Stomach (tissue), 9 donors: ENCODE data around the gene XYLB. TPM values are rescaled to one million over a fixed set of nuclear protein-coding genes. Genes with fewer than 3 reads are reported as not detected.

ENCODE experiments used
- DNase-seq, 2 donors: peaks; one replicate each; pipeline versions ENCODE4 v3.0.0 to v3.0.0-alpha.2; 2013 to 2019
- H3K27ac ChIP-seq, 5 donors: fragments of 200-600 bp in 4 of 5; sonication (generic) in 4 of 5; one replicate each; pipeline ENCODE4 v1.5.1; 2013 to 2019; ENCODE audit warnings: mild to moderate bottlenecking in 1 of 5, moderate library complexity in 1 of 5
- H3K27me3 ChIP-seq, 3 donors: fragments of 200-600 bp; sonication (generic); one replicate each; pipeline ENCODE4 v1.5.1; 2017 to 2019; ENCODE audit warnings: mixed run types in 1 of 3
- H3K36me3 ChIP-seq, 4 donors: fragments of 200-600 bp; sonication (generic); 1 replicate in 3 of 4; 2 replicates in 1 of 4; pipeline ENCODE4 v1.5.1; 2016 to 2019
- H3K4me1 ChIP-seq, 4 donors: fragments of 200-600 bp; sonication (generic); one replicate each; pipeline ENCODE4 v1.5.1; 2016 to 2019
- H3K4me3 ChIP-seq, 4 donors: fragments of 200-600 bp; sonication (generic) in 3 of 4; one replicate each; pipeline ENCODE4 v1.5.1; 2016 to 2019; ENCODE audit warnings: mild to moderate bottlenecking in 1 of 4
- H3K9me3 ChIP-seq, 4 donors: fragments of 200-600 bp; sonication (generic); one replicate each; pipeline ENCODE4 v1.5.1; 2016 to 2019
- EP300 ChIP-seq: sonication (generic); formaldehyde crosslinking; IDR thresholded peaks from one replicate; pipeline ENCODE4 v1.6.1; 2017; ENCODE audit warnings: antibody characterized with exemption
- POLR2A ChIP-seq, 4 donors: fragments of 450-650 bp; IDR thresholded peaks; one replicate each; pipeline ENCODE4 v1.6.1; 2016; ENCODE audit warnings: antibody characterized with exemption in 4 of 4, control low read depth in 2 of 4, mild to moderate bottlenecking in 1 of 4, moderate library complexity in 1 of 4
- POLR2AphosphoS5 ChIP-seq, 3 donors: sonication (generic); formaldehyde crosslinking; IDR thresholded peaks; one replicate each; pipeline ENCODE4 v1.6.1; 2016; ENCODE audit warnings: antibody characterized with exemption in 3 of 3
- WGBS, 5 donors: extraction: QIAGEN DNeasy Blood & Tissue Kit in 3 of 5; methylation state at CpG; one replicate each; pipeline versions ENCODE4 v1.1.5 to v1.1.7; 2013 to 2018; 5-methylcytosine and 5-hydroxymethylcytosine counted together
- intact Hi-C: fragments of 100-400 bp; cut with DNase I; formaldehyde crosslinking; loops from one replicate; pipeline ENCODE4 v1.15.1; 2023; ENCODE audit warnings: low total_unique reads
- polyA plus RNA-seq, 3 donors: library from polyadenylated mRNA; stranded (reverse); fragments of 200-250 nt; gene quantifications; one replicate each; pipeline ENCODE4 v1.2.3, GENCODE V29; 2013
- total RNA-seq, 5 donors: library from RNA; depleted of rRNA; stranded (reverse); fragments of >200 nt; gene quantifications; one replicate each; pipeline versions ENCODE4 v1.1.0 to v1.2.3, GENCODE V29; 2014 to 2016
- TF ChIP-seq, protein P1 (sequence below), 7 experiments: fragments of 450-650 bp in 4 of 7; fragments of 200-600 bp in 3 of 7; sonication (generic) in 3 of 7; IDR thresholded peaks; one replicate each; pipeline ENCODE4 v1.5.1; 2016 to 2019; ENCODE audit warnings: antibody characterized with exemption in 7 of 7, control low read depth in 2 of 7, mild to moderate bottlenecking in 1 of 7
- donor health status: healthy with polysubstance abuse.
- donor health status: Bipolar disorder and iron deficiency.
- donor health status: healthy.

XYLB gene
- total and polyA plus RNA-seq, 8 donors = 1.1 to 41.6 (median 3.6) TPM

DNA sequence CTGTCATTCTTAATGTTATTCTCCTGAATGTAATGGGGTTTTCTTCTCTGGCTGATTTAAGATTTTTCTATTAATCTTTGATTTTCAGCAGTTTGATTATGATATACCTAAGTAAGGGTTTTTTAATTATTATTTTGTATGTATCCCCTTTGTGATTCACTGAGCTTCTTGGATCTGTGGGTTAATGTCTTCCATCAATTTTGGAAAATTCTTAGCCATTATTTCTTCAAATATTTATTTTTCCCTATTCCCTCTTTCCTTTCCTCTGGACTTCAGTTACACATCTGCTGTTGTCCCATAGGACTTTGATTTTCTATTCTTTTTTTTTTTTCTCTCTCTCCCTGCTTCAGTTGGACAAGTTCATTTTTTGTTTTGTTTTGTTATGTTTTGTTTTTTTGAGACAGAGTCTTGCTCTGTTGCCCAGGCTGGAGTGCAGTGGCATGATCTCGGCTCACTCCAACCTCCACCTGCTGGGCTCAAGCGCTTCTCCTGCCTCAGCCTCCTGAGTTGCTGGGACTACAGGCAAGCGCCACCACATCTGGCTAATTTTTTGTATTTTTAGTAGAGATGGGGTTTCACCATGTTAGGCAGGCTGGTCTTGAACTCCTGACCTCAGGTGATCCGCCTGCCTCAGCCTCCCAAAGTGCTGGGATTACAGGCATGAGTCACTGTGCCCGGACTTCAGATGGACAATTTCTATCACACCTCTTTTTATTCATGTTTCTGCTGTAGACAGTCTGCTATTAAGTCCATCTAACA, 40.6 kb downstream of the XYLB start:
- 95 to 99% (median 97%) methylated on average over 5 of the region's 5 CpGs for WGBS, 5 donors
- intact Hi-C loops = no loop called here
- TF ChIP-seq POLR2A (IDR thresholded peaks at IDR 0.05) (no peak), POLR2AphosphoS5 (IDR thresholded peaks at IDR 0.05) (no peak), EP300 (no peak)
- TF ChIP-seq, protein P1, sequence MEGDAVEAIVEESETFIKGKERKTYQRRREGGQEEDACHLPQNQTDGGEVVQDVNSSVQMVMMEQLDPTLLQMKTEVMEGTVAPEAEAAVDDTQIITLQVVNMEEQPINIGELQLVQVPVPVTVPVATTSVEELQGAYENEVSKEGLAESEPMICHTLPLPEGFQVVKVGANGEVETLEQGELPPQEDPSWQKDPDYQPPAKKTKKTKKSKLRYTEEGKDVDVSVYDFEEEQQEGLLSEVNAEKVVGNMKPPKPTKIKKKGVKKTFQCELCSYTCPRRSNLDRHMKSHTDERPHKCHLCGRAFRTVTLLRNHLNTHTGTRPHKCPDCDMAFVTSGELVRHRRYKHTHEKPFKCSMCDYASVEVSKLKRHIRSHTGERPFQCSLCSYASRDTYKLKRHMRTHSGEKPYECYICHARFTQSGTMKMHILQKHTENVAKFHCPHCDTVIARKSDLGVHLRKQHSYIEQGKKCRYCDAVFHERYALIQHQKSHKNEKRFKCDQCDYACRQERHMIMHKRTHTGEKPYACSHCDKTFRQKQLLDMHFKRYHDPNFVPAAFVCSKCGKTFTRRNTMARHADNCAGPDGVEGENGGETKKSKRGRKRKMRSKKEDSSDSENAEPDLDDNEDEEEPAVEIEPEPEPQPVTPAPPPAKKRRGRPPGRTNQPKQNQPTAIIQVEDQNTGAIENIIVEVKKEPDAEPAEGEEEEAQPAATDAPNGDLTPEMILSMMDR (IDR thresholded peaks at IDR 0.05) = no peak

DNA sequence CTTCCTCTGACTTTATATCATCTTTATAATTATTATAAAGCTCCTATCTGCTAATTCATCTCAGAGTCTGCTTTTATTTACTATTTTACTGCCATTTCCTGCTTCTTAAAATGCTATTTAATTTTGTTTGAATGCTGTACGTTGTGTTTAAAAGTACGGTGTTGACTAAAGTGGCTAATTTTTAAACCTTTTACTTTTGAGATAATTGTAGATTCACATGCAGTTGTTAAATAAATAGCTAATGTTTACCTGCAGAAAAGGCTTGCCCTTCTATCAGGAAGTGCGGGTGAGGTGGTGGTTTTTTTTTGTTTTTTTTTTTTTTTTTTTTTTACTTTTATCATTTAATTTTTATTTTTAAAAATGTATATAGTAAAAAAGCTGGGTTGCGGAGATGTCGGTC, 41.3 kb downstream of the XYLB start:
- DNase-seq = no peak
- Histone ChIP-seq H3K4me3 (no peak overlapping the region), H3K27me3 (no peaks in the 10 kb centered on the region), H3K4me1 (no peaks in the 10 kb centered on the region), H3K27ac (no peak overlapping the region), H3K9me3 (peaks cover 0 to 22% (median 8%) of the 10 kb centered on the region in 4 donors), H3K36me3 (peaks cover 0 to 59% (median 39%) of the 10 kb centered on the region in 4 donors)
- intact Hi-C loops = no loop called here
- 60 to 83% (median 66%) methylated on average over 5 of the region's 5 CpGs for WGBS, 5 donors
- no peak for TF ChIP-seq POLR2A (IDR thresholded peaks at IDR 0.05)
- TF ChIP-seq EP300 = no peak
- TF ChIP-seq, protein P1 (IDR thresholded peaks at IDR 0.05) = no peak
- no peak for TF ChIP-seq POLR2AphosphoS5 (IDR thresholded peaks at IDR 0.05)

More for the DNA sequence above, 40.6 kb downstream of the XYLB start:
- DNase-seq = no peak
- no peak overlapping the region for H3K27ac ChIP-seq
- H3K36me3 ChIP-seq = peaks cover 0 to 62% (median 41%) of the 10 kb centered on the region in 4 donors
- H3K4me1 ChIP-seq = no peaks in the 10 kb centered on the region
- H3K9me3 ChIP-seq = peaks cover 0 to 22% (median 8%) of the 10 kb centered on the region in 4 donors
- H3K27me3 ChIP-seq = no peaks in the 10 kb centered on the region
- no peak overlapping the region for H3K4me3 ChIP-seq

DNA sequence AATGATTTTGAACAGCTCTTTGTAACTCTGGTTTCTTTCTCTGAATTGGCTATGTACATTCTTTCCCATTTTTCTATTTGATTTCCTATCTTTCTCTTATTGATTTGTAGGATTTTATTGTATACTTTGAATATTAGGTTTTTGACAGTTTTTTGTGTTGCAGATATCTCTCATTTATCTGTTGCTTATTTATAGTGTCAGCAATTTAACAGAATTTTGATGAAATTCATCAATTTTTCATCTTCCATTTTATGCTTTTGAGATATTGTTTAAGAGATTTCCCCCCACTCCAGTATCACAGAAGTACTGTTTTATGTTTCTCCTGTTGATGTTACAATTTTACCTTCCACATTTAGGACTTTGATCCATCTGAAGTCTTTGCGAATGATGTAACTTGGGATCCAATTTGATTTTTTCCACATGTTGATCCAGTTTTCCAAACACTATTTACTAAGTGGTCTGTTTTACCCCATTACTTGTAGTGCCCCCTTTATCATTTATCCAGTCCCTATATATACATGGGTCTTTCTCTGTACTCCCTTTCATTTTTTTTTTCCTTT, 46.1 kb downstream of the XYLB start:
- Histone ChIP-seq H3K4me1 (no peaks in the 10 kb centered on the region), H3K27ac (no peak overlapping the region), H3K9me3 (no peaks in the 10 kb centered on the region), H3K4me3 (no peak overlapping the region), H3K36me3 (peaks cover 0 to 43% (median 33%) of the 10 kb centered on the region in 4 donors), H3K27me3 (no peaks in the 10 kb centered on the region)
- intact Hi-C loops = no loop called here
- 93 to 100% (median 98%) methylated on average over 1 of the region's 1 CpG for WGBS, 5 donors
- TF ChIP-seq, protein P1 (IDR thresholded peaks at IDR 0.05) = no peak
- no peak for TF ChIP-seq POLR2AphosphoS5 (IDR thresholded peaks at IDR 0.05)
- no peak for TF ChIP-seq POLR2A (IDR thresholded peaks at IDR 0.05)
- TF ChIP-seq EP300 = no peak
- no peak for DNase-seq

DNA sequence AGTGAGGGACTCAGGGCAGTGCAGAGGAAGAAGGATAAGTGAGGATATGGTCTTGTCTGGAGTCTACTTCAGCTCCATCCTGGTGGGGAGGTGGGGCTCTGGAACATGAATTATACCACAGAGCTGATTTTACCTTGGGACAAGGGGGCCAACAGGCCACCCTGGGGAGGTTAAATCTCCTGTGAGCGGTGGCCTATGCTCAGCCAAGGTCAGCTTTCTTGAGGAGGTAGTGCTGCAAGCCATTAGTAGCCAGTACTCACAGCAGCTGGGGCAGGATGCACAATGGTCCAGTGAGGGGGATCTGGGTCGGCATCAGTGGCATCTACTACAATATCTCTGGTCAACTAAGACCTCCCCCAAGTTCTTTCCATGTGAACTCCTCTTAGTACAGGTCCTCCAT, 49.7 kb downstream of the XYLB start:
- H3K27me3 ChIP-seq = no peaks in the 10 kb centered on the region
- H3K36me3 ChIP-seq = peaks cover 10 to 64% (median 57%) of the 10 kb centered on the region in 4 donors
- no peak overlapping the region for H3K4me3 ChIP-seq
- no peaks in the 10 kb centered on the region for H3K4me1 ChIP-seq
- DNase-seq = no peak
- no peaks in the 10 kb centered on the region for H3K9me3 ChIP-seq
- no peak overlapping the region for H3K27ac ChIP-seq
- intact Hi-C loops = no loop called here
- 96 to 100% (median 98%) methylated on average over 2 of the region's 2 CpGs for WGBS, 5 donors
- no peak for TF ChIP-seq EP300
- no peak for TF ChIP-seq POLR2A (IDR thresholded peaks at IDR 0.05)
- TF ChIP-seq, protein P1 (IDR thresholded peaks at IDR 0.05) = no peak
- no peak for TF ChIP-seq POLR2AphosphoS5 (IDR thresholded peaks at IDR 0.05)
